ENCODE results near the gene SIRT7. TPM values are rescaled to one million over a fixed set of nuclear protein-coding genes. Genes with fewer than 3 reads are reported as not detected.

SIRT7 gene
- total RNA-seq, 1 donor from 2014 or later, result 20.4 TPM

DNA sequence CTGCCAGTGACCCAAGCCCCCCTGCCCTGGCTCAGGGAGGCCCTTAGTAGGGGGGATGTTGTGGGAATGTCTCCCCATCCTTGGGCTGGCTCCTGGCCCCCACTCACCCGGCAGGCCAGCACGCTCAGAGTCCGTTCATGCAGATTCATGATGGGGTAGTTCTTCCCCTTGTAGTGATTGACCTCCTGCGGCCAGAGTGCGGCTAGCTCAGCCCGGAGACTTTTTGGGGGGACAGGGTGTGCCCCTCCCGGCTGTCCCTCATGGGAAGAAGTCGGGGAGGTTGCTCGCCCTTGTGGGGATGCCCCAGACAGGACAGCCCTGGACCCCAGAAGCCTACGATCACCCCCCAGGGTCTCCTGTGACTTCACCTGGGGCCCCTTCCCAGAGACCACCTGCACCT lies 12.0 kb downstream of the SIRT7 start:
- no peak for DNase-seq (ENCODE audit: low read depth)

DNA sequence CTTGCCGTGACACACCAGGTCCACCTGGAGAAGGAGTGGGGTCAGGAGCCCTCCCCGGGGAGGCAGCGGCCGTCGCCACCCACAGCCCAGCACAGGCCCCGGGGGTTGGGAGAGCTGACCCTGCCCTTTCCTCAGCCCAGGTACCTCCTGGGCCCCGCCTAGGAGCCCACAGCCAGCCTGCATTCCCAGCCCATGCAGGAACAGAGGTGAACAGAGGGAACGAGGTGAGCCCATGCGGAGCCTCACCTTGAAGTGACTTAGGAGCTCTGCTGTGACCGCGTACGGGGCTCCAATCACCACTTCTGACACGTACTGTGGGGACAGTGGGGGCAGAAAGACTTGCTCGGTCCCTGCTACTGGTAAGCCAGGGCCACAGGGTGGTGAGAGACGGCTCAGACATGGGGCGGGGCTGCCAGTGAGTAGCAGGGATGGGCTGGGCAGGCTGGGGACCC lies 12.5 kb downstream of the SIRT7 start:
- no peak for DNase-seq (ENCODE audit: low read depth)

DNA sequence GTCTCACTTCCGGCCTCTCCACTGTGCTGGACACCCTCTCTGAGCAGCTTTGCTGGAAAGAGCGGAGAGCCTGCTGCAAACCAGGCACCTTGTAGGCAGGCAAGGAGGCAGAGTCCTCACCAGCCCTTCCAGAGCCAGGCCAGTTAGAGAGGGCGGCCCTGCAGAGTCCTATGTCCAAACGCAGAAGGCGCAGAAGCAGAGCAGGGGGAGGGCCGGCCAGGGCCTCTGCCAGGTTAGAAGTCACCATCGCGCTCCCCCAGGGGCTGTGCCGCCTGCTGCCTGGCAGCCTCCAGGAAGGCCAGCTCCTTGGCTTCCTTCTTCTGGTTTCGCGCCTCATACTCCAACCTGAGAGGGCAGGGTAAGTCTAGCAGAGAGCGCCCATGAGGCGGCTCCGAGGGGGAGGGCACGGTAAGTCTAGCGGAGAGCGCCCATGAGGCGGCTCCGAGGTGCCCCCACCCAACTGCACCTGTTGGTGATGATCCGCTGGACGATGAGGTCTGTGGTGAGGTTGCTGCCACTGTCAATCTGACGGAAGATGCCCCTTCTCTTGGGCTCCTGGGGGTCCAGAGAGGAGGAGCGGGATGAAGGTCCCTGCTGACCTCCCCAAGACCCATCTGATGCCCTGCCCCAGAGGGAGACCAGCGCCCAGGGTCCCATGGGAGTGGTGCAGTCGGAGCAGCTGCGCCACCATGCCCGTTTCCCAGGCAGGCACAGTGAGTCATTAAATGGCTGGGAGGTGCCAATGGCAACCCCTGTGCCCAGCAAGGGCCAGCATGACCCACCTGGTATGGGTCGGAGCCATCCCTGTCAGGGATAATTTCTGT lies 13.2 kb downstream of the SIRT7 start:
- DNase-seq (ENCODE audit: low read depth), result no peak

DNA sequence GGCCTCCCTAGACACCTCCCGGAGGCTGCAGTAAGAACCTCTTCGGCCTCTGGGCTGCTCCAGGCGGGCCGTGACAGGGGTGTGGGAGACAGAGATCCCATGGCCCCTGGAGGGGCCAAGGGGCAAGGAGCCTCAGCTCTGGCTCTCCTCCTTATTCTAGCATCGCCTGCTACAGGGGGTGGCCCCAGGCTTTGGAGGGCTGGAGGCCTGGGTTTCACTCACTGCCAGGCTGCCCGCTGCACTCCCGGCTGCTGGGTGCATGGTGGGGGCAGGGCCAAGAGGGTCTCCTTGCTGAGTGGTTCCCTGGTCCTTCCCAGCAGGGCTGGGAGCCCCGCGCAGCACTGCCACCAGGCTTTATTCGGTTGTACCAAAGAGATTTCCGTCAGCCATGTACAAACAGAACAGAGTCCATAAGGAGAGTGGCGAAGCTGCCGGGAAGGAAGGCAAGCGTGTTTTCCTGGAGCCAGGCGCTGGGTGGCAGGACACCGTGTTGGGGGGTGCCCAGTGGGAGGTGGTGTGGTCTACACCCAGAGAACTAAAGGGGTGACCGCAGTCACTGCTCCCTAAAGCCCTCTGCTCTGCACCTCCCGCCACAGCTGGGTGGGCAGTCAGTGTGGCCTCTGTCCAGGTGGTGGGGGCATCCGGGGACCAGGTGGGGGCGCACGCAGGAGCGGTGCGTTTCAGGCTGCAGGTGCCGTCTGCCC lies 13.9 kb downstream of the SIRT7 start:
- no peak for DNase-seq (ENCODE audit: low read depth)

DNA sequence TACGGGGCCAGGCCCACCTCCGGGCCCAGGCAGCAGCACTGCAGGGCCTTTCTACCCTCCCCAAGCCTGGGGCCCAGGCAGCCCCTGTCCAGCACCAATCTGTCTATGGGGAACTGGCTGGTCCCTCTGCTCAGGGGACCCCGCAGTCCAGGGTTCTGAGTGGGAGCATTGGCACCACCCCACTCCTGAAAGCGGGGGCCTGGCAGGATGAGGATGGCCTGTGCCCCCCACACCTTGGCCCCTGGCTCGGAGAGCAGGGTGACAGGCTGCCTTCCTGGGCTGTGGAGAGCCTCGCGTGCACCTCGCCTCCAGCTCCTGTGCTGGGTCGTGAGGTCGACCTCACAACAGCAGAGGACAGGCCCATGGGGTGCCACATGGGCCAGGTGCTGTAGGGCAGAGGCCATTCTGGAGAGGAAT lies 14.6 kb downstream of the SIRT7 start:
- no peak for DNase-seq (ENCODE audit: low read depth)

DNA sequence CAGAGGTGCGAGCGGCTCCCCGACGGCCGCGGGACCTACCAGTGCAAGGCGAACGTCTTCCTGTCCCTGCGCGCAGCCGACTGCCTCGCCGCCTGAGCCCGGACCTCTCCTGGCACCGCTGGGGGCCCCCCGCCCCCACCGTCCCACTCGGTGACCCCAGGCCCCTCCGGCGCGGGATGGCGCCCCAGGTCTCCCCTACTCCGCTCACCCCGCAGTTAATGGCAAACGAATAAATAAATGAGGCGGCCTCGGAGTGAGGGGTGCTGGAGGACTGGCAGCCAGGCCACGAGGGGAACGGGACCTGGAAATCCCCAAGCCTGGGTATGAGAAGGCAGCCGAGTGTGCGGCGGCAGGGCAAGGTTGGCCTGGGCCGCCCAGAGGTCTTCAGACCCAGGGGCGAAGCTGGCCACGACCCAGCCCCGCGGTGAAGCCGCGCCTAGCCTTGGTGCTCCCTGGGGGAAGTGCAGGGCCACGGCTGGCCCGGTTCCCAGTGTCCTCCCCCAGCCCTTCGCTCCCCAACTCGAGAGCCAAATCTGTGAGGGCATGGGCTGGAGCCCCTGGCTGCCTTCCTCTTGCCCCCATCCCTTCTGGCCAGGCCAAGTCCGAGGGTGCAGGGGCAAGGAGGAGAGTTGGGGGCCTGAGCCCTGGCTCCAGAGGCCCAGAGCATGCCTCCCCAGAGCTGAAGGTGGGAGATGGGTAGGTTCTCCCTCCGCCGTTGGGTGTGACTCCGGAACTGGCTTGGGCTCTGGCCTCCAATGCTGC lies 15.1 kb downstream of the SIRT7 start:
- DNase-seq (ENCODE audit: low read depth), result no peak

DNA sequence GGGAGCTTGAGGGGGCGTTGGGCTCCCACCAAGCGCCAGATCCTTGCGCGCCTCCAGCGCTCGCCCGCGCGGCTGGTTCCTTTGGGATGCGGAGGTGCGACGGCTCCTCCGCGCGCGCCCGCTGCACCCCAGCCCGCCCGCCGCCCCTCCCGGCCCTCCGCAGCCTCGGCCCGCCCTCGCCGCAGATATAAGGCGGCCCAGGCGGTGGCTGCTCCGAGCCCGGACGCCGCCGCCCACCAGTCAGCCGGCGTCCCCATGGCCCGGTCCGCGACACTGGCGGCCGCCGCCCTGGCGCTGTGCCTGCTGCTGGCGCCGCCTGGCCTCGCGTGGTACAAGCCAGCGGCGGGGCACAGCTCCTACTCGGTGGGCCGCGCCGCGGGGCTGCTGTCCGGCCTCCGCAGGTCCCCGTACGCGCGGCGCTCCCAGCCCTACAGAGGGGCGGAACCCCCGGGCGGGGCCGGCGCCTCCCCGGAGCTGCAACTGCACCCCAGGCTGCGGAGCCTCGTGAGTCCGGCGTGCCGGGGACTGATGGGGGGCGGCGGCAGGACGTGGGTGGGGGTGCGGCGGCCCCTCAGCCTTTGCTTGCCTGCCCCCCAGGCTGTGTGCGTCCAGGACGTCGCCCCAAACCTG lies 15.8 kb downstream of the SIRT7 start, which contains the start of gene NPB:
Gene NPB (plus strand): TSS at position 216 of the 630 bp plus-strand sequence. CDS start 40 bp downstream, at position 256.
- DNase-seq (ENCODE audit: low read depth), result no peak

DNA sequence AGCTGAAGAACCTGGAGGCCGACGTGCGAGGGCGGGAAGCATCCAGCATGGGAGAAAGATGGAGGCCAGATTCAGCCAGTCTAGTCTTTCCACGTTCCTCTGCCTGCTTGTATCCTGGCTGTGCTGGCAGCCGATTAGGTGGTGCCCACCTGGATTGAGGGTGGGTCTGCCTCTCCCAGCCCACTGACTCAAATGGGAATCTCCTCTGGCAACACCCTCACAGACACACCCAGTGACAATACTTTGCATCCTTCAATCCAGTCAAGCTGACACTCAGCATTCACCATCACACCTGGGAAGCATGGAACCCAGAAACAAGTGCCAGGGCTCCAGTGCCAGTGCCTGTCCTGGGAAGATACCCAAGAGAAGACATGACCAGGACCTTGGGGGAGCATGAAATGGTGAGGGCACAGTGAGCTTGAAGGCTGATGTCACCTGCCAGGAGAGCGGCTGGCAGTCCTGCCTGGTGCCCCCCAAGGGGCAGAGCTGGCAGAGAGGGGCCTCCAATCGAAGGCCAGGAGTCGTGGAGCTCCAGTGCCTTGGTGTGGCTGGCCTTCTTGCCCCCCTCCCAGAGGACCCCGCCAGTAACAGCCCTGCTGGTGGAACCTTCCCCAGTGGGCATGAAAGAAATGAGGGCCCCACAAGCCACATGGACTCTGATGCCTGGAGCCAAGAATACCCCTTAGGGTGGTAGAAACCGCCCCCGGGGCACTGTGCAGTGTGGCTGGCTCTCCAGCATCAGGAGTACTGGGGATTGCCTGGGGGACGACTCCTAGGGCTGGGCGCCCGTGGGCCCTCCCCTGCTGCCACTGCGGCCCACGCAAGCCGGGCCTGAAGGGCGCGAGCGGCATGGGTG lies 16.6 kb downstream of the SIRT7 start:
- no peak for DNase-seq (ENCODE audit: low read depth)

DNA sequence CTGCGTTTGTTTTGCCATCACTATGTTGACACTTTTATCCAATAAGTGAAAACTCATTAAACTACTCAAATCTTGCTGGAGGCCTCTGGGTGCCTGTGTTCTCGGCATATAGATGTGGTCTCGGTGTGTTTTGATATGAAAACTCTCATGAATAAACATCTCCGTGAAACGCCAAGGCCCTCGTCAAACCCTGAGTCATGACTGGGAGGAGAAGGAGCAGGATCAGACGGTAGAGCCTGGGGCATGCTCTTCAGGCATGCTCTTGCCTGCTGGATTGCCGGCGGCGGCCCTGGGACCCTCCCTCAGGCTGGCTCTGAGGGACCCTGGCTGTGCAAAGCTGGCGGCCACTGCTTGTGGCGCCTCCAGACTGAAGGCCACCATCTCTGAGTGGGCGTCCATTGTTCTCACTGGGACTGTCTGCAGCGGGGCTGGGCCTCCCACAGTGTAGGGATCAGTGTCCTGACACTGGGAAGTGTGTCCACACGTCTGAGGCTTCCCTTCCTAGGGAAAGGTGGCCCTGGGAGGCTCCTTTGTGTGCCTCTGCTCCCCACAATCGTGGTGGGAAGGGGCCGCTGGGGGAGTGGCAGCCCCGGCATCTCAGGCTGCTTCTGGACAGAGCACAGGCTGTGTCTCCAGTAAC lies 17.7 kb downstream of the SIRT7 start:
- no peak for DNase-seq (ENCODE audit: low read depth)

DNA sequence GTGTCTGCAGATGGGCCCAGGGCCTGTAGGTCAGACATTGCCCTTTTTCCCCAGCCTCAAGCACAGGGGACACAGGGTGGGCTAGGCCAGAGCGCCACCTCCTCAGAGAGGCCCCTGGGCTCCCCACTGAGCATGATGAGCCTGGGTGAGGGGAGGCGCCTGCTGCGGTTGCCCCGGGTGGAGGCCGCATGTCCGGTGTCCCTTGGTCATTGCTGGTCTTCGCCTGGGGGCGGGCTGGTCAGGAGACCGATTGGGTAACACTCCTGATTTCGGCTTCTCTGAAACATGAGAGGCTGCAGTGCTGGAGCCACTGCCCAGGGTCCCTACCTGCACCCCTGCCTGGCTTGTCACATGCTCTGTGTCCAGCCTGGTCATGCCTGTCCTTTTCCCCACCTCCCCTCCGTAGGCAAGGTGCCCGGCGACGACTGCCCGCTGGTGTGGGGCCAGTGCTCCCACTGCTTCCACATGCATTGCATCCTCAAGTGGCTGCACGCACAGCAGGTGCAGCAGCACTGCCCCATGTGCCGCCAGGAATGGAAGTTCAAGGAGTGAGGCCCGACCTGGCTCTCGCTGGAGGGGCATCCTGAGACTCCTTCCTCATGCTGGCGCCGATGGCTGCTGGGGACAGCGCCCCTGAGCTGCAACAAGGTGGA lies 18.3 kb downstream of the SIRT7 start:
- DNase-seq (ENCODE audit: low read depth), result no peak

DNA sequence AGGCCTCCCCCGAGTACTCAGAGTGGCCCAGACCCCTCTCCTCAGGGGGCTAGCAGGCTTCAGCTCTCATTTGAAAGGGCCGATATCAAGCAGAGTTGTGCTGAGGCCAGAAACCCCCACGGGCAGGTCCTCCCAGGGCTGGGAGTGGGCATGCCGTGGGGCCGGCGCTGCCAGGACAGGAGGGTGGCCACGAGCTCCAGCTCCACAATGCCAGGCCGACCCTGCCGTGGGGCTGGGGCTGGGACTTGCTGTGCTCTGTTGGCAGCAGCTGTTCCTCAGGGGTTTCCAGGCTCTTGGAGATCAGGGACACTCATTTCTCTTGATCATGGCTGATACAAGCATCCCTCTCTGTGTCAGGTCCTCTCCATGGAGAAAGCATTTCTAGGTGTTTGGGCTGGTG lies 19.1 kb downstream of the SIRT7 start:
- DNase-seq (ENCODE audit: low read depth), result no peak

DNA sequence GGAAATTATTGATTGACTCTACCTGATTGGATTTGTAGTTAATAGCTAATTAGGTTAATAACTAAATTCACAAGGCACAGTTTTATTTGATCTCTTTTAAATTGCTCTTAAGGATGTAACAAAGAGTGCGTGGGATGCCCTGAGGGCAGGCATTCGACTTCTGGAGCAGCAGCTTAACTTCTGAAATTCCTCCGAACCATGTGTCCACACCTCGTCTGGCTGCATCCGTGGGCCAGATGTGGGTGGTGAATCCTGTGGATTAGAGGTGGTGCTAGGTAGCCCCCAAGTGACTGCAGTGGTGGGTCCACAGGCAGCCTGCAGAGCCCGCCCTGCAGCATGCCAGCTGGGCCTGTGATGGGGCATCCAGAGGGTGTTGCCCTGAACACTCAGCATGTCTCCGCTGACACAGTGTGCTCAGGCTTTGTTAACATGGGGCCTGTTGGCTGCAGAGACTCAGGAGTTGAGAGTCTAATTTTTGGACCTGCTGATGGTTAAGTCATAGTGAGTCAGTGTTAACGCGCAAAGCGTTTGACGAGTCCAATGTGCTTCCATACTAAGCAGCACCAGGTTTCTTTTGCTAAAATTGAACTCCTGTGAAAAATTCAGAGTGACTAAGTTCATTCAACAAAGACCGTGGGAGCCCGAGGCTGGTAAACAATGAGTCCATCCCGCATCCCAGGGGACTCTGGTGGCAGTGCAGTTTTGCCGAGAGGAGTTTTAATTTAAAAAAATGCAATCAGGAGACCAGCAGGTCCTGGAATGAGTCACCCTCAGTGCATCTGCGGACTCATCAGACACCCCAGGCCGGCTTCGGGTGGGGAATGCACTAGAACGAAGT lies 19.7 kb downstream of the SIRT7 start:
- DNase-seq (ENCODE audit: low read depth), result no peak

DNA sequence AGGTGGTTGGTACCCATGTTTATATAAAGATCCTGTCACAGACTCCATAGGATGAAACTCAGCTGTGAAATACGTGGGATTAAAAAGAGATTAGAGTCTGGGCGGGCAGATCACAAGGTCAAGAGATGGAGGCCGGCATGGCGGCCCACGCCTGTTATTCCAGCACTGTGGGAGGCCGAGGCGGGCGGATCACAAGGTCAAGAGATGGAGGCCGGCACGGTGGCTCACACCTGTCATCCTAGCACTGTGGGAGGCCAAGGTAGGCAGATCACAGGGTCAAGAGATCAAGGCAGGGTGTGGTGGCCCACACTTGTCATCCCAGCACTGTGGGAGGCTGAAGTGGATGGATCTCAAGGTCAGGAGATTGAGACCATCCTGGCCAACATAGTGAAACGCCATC lies 22.6 kb downstream of the SIRT7 start:
- no peak for DNase-seq (ENCODE audit: low read depth)

DNA sequence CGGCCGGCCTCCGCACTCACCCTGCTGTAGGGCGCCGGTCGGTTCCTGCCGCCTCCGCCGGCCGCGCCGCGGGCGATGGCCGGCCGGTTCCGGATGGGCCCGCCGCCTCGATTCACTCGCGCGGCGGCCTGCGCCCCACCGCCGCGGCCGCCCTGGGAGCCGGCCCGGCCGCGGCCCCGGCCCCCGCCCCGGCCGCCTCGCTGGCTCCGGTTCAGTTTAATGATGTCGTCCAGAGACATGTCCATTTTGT lies 26.7 kb downstream of the SIRT7 start:
- DNase-seq (ENCODE audit: low read depth), result no peak

DNA sequence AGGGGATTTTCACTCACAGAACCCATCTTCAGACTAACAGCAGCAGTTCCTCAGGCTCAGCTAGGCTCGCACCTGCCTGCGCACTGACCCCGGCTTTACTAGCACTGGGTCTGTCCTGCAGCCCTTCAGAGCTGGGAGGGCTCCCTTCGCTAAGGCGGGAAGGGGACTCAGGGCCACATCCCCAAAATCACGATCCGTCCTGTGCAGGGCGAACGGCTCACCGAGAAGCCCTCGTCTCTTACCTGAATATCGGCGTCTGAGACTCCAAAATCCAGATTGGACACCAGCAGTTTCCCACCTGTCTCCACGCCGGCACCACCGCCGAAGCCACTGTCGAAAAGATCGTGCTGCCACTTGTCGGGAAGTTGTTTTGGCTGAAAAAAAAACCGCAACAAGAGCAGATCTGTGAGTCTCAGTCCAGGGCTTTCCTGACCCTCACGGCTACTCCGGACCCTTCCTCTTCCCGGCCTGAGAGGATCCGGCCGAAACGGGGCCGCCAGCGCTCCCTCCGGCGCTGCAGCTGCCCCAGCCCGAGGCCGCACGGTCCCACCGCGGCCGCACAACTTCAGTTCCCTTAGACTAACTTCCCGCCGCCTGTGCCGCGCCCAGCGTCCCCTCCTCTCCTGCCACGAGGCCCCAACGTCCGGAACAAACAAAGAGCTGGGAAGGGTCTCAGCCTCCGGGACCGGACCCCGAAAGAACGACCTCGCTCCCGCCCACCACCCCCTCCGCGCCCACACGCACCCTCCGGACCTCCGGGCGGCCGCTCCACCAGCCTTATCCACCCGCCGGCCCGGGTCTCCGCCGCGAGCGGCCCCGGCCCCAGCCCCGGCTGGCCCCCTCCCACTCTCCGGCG lies 27.3 kb downstream of the SIRT7 start:
- DNase-seq (ENCODE audit: low read depth), result no peak

DNA sequence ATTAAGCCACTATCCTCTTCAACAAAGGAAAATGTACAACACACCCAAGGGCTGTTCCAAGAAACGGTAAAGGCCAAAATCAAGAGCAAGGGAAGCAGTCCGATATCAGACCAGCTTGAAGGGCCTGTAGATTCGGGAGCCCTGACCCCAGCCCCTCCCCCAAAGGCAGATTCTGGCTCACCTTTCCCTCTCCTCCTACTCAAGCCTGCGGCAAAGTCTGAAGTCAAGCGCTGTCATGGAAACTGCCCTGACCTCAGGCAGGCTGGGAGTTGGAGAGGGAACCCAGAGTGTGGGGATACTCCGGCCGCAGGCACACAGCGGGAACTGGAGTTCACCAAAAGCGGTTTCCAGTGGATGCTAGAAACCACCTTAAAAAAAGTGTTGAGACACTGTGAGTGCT lies 28.4 kb downstream of the SIRT7 start:
- DNase-seq (ENCODE audit: low read depth), result no peak

DNA sequence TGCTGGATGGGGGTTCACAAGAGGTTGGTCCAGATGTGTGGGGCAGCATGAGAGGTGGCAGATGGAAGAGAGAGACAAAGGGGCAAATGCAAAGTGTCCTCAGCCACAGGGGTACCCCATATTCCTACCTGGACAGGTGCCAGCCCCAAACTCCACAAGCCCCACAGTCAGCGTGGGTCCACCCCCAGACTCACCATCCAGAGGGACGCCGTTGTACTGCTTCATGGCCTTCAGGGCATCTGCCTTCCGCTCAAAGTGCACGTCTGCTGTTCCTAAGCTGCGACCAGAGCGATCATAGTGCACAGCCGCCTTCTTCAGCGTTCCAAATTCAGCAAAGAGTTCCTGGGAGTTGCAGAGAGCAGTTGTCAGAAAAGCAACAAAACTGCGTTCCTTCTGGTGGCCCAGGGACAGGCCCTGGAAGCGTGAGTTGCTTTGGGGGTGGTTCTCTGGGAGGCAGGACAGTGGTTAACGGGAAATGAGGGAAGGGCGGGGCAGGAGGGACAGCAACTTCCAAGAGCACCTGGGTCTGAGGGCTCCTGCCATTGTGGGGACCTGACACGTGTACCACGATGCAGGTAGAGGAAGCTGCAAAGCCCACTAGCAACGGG lies 28.9 kb downstream of the SIRT7 start:
- no peak for DNase-seq (ENCODE audit: low read depth)
